GM23248 (cell line): Measurements from ENCODE around the gene RAB3IL1.

ENCODE experiments used
- EZH2 ChIP-seq: fragments of 200-600 bp; sonication (generic); IDR thresholded peaks from 2 replicates; pipeline ENCODE4 v1.6.1; 2018; ENCODE audit warnings: antibody characterized with exemption, mild to moderate bottlenecking; ENCODE audit not compliant: insufficient read depth, poor library complexity, severe bottlenecking
- EZH2phosphoT487 ChIP-seq: fragments of 200-600 bp; sonication (generic); IDR thresholded peaks from 2 replicates; pipeline ENCODE4 v1.6.1; 2018; ENCODE audit warnings: antibody characterized with exemption, moderate library complexity, mild to moderate bottlenecking, low read depth; ENCODE audit not compliant: insufficient read depth

GRCh38 chr11:61875698-61876097 is 41.7 kb downstream of the RAB3IL1 start:
- TF ChIP-seq EZH2phosphoT487 (no peak), EZH2 (no peak)
